KMS-11 (cell line): ENCODE data around the gene HSPB2.
A peak's percentile ranks its signal among the peaks of the same experiment; 100 is the strongest.

Experiments used
- H2AFZ ChIP-seq: fragments of 200-600 bp; sonication (generic); 2 replicates; pipeline ENCODE4 v1.6.1; 2016; ENCODE audit warnings: antibody characterized with exemption, mixed run types, low read depth
- H3K27ac ChIP-seq: fragments of 200-600 bp; sonication (generic); 2 replicates; pipeline ENCODE4 v1.6.1; 2016; ENCODE audit warnings: mild to moderate bottlenecking, mixed run types
- H3K27me3 ChIP-seq: fragments of 200-600 bp; sonication (generic); 2 replicates; pipeline ENCODE4 v1.6.1; 2017; ENCODE audit warnings: mild to moderate bottlenecking, low read depth, mixed run types, moderate library complexity; ENCODE audit not compliant: insufficient read depth
- H3K36me3 ChIP-seq: fragments of 200-600 bp; sonication (generic); 2 replicates; pipeline ENCODE4 v1.6.1; 2017; ENCODE audit warnings: mild to moderate bottlenecking, mixed run types; ENCODE audit not compliant: insufficient read depth
- H3K4me1 ChIP-seq: fragments of 200-600 bp; sonication (generic); 2 replicates; pipeline ENCODE4 v1.6.1; 2016; ENCODE audit warnings: mild to moderate bottlenecking, low read depth, mixed run types; ENCODE audit not compliant: poor library complexity, severe bottlenecking
- H3K4me2 ChIP-seq: fragments of 200-600 bp; sonication (generic); 2 replicates; pipeline ENCODE4 v1.7.0; 2016; ENCODE audit warnings: mild to moderate bottlenecking, mixed run types
- H3K4me3 ChIP-seq: fragments of 200-600 bp; sonication (generic); IDR thresholded peaks from 2 replicates; pipeline ENCODE4 v1.6.1; 2017; ENCODE audit warnings: low read depth, low read length, mixed read lengths; ENCODE audit not compliant: insufficient read depth
- H3K79me2 ChIP-seq: fragments of 200-600 bp; sonication (generic); 2 replicates; pipeline ENCODE4 v1.6.1; 2016; ENCODE audit warnings: low read depth, mixed run types; ENCODE audit not compliant: insufficient read depth
- H3K9ac ChIP-seq: fragments of 200-600 bp; sonication (generic); 2 replicates; pipeline ENCODE4 v1.6.1; 2016; ENCODE audit warnings: mild to moderate bottlenecking, mixed run types
- H4K20me1 ChIP-seq: fragments of 200-600 bp; sonication (generic); 2 replicates; pipeline ENCODE4 v1.6.1; 2016; ENCODE audit warnings: mild to moderate bottlenecking, mixed run types; ENCODE audit not compliant: insufficient read depth
- CTCF ChIP-seq: fragments of 200-600 bp; sonication (generic); conservative IDR thresholded peaks from 2 replicates; pipeline ENCODE4 v1.6.1; 2017; ENCODE audit warnings: low read depth, mild to moderate bottlenecking, antibody characterized with exemption, low read length, moderate library complexity, mixed read lengths

The HSPB2 gene

DNA sequence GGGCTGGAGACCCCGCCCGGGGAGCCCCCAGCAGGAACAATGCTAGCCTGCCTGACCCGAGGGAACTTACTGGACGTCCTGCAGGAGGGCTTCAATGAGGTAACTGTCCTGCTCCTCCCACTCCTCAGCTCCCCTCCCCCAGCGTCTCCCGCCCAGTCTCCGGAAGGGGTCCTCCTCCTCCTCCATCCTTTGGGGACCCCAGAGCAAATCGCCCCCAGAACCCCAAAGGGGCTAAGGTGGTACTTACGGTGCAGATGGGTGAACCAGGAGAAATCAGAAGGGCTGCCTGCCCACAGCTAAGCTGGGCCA is 24.9 kb downstream of the HSPB2 start:
- Histone ChIP-seq H2AFZ (peak overlapping the region; percentile 85), H3K4me2 (peak overlapping the region; percentile 77), H3K36me3 (no peaks in the 10 kb centered on the region), H3K4me1 (peaks cover 15% of the 10 kb centered on the region), H3K27ac (no peak overlapping the region), H4K20me1 (no peaks in the 10 kb centered on the region), H3K9ac (peak overlapping the region; percentile 55; the same call in 1 of the 2 replicates), H3K79me2 (no peaks in the 10 kb centered on the region), H3K4me3 (peak overlapping the region; percentile 20), H3K27me3 (no peaks in the 10 kb centered on the region)
- TF ChIP-seq CTCF: no peak

DNA sequence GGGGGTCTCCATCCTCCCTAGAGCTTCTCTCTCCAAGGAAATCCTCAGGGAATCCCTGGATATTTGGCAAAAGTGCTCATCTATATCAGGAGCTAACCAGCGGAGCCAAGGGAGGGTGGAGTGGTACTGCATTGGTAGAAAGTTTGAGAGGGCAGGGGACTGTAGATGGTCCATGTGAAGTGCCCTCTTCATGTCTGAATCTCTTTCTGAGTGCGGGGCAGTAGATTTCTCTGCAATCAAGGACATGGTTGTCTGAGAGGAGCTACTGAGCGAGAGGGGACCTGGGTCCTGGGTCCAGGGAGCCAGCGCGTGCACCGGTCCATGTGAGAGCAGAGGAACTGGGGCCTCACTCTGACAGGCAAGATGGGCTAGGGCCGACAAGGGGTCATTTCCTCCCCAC is 25.3 kb downstream of the HSPB2 start:
- no peak for TF ChIP-seq CTCF
- no peaks in the 10 kb centered on the region for H3K36me3 ChIP-seq
- H3K9ac ChIP-seq: no peak overlapping the region
- no peak overlapping the region for H3K4me3 ChIP-seq
- H3K4me1 ChIP-seq: peaks cover 15% of the 10 kb centered on the region
- no peaks in the 10 kb centered on the region for H3K79me2 ChIP-seq
- H2AFZ ChIP-seq: peak overlapping the region; percentile 85; the same call in 1 of the 2 replicates
- no peaks in the 10 kb centered on the region for H3K27me3 ChIP-seq
- no peaks in the 10 kb centered on the region for H4K20me1 ChIP-seq
- peak overlapping the region; percentile 77; the same call in 1 of the 2 replicates for H3K4me2 ChIP-seq
- no peak overlapping the region for H3K27ac ChIP-seq

DNA sequence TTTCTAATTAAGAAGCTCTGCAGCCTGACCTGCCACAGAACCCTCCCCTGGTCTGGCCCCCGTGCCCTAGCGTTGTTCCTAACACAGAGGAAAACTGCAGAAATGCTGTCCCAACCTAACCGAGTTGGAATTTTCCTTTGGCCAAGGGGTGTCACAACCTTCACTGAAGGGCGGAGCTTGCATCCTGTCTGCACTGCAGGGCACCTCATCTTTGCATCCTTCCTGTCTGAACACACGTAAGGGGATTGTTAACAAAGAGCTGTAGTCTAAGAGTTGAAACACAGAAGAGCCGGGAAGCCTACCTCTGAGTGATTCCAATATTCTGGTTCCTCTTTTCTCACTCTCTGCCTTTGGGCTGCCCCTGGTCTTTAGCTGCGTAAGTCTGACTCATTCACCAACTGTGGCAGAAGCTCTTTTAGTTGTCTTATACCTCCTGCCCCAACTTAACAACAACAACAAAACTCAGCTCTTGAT is 26.2 kb downstream of the HSPB2 start:
- H3K27ac ChIP-seq: no peak overlapping the region
- H3K4me1 ChIP-seq: peaks cover 15% of the 10 kb centered on the region
- no peaks in the 10 kb centered on the region for H3K79me2 ChIP-seq
- H3K9ac ChIP-seq: no peak overlapping the region
- H3K27me3 ChIP-seq: no peaks in the 10 kb centered on the region
- no peak overlapping the region for H2AFZ ChIP-seq
- no peak overlapping the region for H3K4me3 ChIP-seq
- no peak for TF ChIP-seq CTCF
- no peaks in the 10 kb centered on the region for H4K20me1 ChIP-seq
- H3K4me2 ChIP-seq: no peak overlapping the region
- H3K36me3 ChIP-seq: no peaks in the 10 kb centered on the region

GRCh38 chr11:111939836-111940604 is 27.5 kb downstream of the HSPB2 start:
- no peak for TF ChIP-seq CTCF
- H3K4me2 ChIP-seq: no peak overlapping the region
- H3K27ac ChIP-seq: no peak overlapping the region
- no peaks in the 10 kb centered on the region for H3K27me3 ChIP-seq
- H3K4me1 ChIP-seq: peaks cover 13% of the 10 kb centered on the region
- H4K20me1 ChIP-seq: no peaks in the 10 kb centered on the region
- H3K79me2 ChIP-seq: no peaks in the 10 kb centered on the region
- no peak overlapping the region for H2AFZ ChIP-seq
- no peak overlapping the region for H3K9ac ChIP-seq
- H3K4me3 ChIP-seq: no peak overlapping the region
- no peaks in the 10 kb centered on the region for H3K36me3 ChIP-seq
